Measurements from ENCODE around the gene CBX7. TPM values are rescaled to one million over a fixed set of nuclear protein-coding genes. Genes with fewer than 3 reads are reported as not detected.
"Not testable (repeated sequence)": the region's sequence is repeated elsewhere in the genome, so short reads cannot be mapped to it uniquely, and the experiment has no call there.

The CBX7 gene
- total RNA-seq, 2 donors from 2014 or later: 54.5 to 63.7 TPM

- intact Hi-C loops (cut with DNase I): loop anchor here in 1 of 2 donors (10.0 kb wide), 1 partner anchor 59 kb away; no protein-coding TSS in a partner anchor
- ATAC-seq (peak; percentile 56 to 74), DNase-seq (peak; percentile 87)
These were observed 23.7 kb upstream of the CBX7 start for GRCh38 chr22:39176143-39176713.

DNA sequence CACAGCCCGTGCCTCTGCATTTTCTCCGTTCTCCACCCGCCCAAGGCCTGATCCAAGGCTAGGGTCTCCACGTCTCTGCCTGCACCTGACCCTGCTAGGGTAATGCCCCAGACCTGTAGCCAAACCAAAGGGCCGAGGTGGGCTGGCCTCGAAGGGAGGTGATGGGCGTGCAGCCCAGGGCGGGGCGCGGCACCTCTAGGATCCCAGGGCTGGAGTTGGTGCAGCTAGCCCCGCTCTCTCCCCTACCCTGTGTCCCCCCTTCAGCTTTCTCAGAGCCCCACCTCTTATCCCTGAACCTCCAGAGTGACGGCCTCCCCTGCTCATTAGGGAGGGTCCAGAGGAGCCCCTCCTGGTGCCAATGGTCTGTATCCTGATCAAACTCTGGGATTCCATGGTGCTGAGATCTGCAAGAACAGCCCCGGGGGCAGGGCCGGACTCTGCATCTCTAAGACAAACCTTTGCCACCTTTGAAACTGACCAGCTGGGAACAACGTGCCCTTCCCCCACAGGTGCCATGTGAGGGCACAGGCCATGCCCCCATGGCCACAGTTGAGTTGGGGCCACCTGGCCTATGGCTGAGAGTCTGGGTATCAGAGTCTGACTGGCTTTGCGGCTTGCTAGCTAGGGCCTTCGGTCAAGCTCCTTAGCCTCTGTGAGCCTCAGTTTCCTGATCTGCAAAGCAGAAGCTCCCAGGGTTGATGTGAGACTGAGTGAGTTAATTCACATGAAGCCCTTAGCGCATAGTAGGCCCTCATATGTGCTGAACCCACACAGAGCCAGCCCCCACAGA lies 23.1 kb upstream of the CBX7 start:
- ATAC-seq: peak in 1 of 2 donors; percentile 2
- no peak for DNase-seq
- intact Hi-C loops (cut with DNase I): loop anchor here in 1 of 2 donors (10.0 kb wide), 1 partner anchor 59 kb away; no protein-coding TSS in a partner anchor

DNA sequence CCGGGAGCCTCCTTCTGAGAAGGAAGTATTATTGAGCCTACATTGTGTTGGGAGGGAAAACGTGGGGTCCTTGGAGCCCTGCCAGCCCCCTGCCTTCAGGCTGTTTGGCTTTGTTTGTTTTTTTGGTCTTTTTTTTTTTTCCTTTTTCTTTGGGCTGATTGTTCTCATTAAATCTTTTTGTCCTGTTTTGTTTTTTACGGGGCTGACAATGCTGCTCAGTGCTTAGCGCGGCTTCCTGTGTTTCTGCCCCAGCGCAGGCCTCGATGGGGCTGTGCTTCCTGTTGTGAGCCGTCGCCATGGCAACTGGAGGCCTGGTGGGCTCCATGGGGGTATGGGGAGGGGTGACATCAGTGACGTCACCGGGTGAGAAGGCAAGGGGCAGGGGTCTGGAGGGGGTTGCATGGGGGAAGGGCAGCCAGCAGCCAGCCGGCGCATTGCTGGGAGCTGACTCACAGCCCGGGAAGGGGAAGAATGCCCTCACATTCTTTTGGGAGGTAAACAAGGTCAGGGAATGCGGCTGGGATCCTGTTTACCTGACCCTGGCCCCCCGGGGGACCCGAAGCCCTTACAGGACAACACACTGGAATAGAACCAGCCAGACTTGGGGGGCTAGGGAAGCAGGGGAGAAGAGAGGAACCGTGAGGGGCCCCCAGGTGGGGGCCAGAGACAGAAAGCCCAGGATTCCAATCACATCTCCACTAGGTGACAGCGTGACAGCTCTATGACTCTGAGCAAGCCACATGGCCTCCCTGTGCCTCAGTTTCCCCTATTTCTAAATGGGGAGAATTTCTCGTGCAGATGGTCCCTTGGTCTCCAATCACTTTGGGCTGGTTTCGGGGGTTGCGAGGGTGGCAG lies 22.2 kb upstream of the CBX7 start:
- intact Hi-C loops (cut with DNase I): loop anchor here in 1 of 2 donors (5.0 to 10.0 kb wide), 2 partner anchors 60 to 133 kb away; no protein-coding TSS in a partner anchor
- DNase-seq: peak; percentile 91
- peak; percentile 60 to 66 for ATAC-seq

GRCh38 chr22:39173787-39174497 lies 21.5 kb upstream of the CBX7 start:
- DNase-seq (no peak), ATAC-seq (no peak)
- intact Hi-C loops (cut with DNase I): loop anchor here in 1 of 2 donors (5.0 to 10.0 kb wide), 2 partner anchors 61 to 133 kb away; no protein-coding TSS in a partner anchor

DNA sequence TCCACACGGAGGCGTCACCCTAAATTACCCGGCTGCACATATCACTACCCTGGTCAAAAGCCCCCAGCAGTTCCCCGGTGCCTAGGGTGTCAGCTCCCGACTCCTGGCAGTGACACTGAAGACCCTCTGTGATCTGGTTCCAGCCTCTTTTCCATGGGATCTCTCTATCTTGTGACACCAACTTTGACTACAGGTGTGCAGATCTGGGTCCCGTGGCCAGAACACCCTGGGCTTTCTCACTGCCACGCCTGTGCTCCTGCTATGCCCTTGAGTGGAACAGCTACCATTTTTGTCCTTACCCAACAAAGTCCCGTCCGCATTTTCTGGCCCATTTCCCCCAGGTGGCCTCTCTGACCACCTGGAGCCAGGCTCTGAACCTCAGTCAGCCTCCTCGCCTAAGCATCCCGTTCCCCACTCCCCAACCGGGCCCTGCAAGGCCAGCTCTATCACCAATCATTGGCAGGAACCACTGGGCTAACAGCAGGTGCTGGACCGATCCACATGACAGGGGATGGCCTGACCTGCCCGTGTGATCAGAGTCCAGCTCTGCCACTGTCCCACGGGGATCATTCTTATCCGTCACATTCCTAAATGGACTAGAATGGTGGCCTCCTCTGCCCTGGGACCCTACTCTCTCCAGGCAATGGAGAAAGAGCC lies 20.7 kb upstream of the CBX7 start:
- DNase-seq: no peak
- intact Hi-C loops (cut with DNase I): loop anchor here in 1 of 2 donors (5.0 to 10.0 kb wide), 2 partner anchors 62 to 134 kb away; no protein-coding TSS in a partner anchor
- no peak for ATAC-seq

DNA sequence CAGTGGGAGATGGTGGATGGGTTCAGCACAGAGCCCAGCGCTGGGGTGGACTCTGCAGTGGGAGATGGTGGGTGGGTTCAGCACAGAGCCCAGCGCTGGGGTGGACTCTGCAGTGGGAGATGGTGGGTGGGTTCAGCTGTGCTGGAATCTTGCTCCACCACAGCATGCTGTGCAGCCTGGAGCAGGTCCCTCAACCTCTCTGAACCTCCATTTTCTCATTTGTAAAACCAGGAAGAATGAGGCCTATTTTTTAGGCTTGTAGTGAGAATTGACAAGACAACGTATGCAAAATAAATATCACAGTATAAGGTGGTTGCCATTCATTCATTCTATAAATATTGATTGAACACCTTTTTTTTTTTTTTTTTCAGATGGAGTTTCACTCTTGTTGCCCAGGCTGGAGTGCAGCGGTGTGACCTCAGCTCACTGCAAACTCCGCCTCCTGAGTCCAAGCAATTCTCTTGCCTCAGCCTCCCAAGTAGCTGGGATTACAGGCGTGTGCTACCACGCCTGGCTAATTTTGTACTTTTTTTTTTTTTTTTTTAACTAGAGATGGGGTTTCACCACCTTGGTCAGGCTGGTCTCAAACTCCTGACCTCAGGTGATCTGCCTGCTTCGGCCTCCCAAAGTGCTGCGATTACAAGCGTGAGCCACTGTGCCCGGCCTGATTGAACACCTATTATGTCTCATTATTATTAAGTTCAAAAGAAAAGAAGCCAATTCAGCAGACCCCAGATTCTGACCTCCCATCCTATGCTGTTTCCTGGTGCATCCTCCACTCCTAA lies 20.0 kb upstream of the CBX7 start:
- ATAC-seq, DNase-seq: not testable (repeated sequence)
- intact Hi-C loops (cut with DNase I): loop anchor here in 1 of 2 donors (5.0 to 10.0 kb wide), 2 partner anchors 62 to 135 kb away; no protein-coding TSS in a partner anchor

GRCh38 chr22:39171623-39172264 lies 19.3 kb upstream of the CBX7 start:
- no peak for DNase-seq
- intact Hi-C loops (cut with DNase I): loop anchor here (2.0 to 10.0 kb wide), 3 partner anchors 63 to 145 kb away; no protein-coding TSS in a partner anchor

DNA sequence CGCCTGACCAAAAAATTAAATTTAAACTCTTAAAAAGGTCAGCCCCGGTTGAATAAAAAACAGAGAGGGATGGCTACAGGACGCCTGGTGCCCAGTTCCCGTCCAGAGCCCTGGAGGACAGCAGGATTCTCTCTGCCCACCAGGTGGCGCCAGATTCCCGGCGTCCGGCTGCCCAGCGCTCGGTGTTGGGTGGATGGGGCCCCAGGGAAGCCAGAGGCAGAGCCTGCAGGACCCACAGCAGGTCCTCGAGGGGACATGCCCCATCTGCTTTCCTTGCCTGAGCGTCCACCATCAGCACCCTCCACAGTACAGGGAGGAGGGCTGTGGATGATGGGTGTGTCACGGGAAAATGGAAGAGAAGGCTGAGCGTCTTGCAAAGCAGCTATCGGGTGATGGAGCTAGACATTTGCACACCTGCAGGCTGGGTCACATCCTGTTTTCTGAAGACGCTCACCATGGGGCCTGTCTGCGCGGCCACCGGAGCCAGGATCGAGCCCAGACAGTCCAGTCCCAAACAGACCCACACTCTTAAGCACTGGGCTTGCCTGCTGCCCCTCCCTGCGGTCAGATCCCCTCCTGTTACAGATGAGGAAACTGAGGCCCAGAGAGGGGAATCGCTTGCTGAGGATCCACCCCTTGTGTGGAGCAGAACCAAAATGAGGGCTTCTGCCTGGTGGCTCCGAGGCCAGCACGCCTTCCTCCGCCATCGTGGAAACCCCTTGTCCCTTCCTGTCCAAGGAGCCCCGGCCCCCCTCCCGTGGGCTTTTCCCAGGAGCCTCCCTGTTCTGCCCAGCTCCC lies 18.5 kb upstream of the CBX7 start:
- ATAC-seq (peak; percentile 81 to 88), DNase-seq (peak; percentile 88)
- intact Hi-C loops (cut with DNase I): loop anchor here (2.0 to 10.0 kb wide), 3 partner anchors 64 to 146 kb away; no protein-coding TSS in a partner anchor

More at GRCh38 chr22:39171623-39172264, 19.3 kb upstream of the CBX7 start:
- ATAC-seq: no peak

DNA sequence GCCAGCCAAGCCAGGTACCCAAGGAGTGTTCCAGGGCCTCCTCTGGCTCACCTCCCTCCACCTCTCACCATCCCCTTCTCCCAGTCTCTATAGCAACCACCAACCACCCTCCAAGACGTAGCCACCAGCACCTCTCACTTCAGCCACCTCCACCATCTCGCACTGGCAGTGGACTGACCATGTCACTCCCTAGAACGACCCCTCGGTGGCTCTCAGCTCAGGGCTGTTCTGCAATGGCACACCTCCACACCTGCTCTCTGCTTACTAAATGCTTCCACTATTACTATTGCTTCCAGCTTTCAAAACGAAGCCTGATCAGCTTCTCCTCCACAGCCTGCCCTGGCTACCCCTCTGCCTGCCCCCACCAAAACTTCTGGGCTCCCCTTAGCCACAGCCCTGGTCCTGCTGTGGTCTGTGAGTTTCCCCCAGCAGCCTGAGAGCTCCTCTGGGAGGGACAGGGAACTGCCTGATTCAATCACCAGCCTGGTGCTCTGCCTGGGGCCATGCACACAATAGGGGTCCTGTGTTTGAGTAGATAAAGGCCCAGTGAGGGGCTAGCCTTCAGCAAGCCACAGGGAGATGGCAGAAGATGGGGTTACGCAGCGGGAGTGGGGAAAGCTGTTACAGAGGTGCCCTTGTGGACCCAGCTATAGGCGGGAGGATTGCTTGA lies 17.5 kb upstream of the CBX7 start:
- intact Hi-C loops (cut with DNase I): loop anchor here (2.0 to 10.0 kb wide), 3 partner anchors 65 to 147 kb away; no protein-coding TSS in a partner anchor
- ATAC-seq: no peak

DNA sequence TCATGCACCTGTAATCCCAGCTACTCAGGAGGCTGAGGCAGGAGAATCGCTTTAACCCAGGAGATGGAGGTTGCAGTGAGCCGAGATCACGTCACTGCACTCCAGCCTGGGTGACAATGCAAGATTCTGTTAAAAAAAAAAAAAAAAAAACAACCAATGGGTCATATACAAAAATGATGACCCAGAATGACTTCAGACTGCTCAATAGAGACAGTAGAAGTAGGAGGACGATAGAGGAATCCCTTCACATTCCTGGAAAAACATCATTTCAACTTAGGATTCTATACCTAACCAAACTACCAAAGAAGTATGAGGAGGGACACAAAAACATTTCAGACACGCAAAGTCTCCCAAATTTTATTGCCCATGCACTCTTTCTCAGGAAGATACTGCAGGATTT lies 14.1 kb upstream of the CBX7 start:
- no peak for ATAC-seq
- DNase-seq: no peak
- intact Hi-C loops (cut with DNase I): no loop called here

More for the DNA sequence above, 17.5 kb upstream of the CBX7 start:
- no peak for DNase-seq

GRCh38 chr22:39156093-39156492 lies 3.6 kb upstream of the CBX7 start:
- ATAC-seq; DNase-seq; intact Hi-C loops (cut with DNase I): not testable (repeated sequence)

GRCh38 chr22:39155421-39155820 lies 2.9 kb upstream of the CBX7 start:
- DNase-seq (no peak), ATAC-seq (no peak)
- intact Hi-C loops (cut with DNase I): no loop called here

DNA sequence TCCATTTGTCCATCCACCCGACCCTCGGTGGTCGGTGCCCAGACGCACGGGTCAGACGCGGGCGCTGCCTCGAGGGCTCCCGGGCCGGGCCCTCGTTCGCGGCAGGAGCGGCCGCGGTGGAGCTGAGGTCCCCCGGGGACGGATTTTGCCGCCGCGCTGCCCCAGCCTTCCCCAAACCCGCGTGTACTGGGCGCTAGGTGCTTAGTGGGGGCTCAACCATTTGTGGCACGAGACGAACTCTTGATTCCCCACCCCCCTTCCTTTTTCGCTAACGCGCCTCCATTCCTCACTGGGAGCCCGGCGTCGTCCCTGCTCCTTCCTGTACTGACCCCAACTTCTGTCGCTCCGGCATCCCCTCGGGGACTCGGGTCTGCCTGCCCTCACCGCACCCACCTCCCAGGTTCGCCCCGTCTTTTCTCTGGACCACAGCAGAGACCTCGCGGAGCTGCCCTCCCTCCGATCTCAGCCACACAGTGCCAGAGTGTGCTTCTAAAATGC lies 789 bp upstream of the CBX7 start:
- DNase-seq: no peak
- peak; percentile 0 to 15 for ATAC-seq
- intact Hi-C loops (cut with DNase I): loop anchor here in 1 of 2 donors (5.0 kb wide), 1 partner anchor 164 kb away; the partner anchor contains the start of gene RPL3

DNA sequence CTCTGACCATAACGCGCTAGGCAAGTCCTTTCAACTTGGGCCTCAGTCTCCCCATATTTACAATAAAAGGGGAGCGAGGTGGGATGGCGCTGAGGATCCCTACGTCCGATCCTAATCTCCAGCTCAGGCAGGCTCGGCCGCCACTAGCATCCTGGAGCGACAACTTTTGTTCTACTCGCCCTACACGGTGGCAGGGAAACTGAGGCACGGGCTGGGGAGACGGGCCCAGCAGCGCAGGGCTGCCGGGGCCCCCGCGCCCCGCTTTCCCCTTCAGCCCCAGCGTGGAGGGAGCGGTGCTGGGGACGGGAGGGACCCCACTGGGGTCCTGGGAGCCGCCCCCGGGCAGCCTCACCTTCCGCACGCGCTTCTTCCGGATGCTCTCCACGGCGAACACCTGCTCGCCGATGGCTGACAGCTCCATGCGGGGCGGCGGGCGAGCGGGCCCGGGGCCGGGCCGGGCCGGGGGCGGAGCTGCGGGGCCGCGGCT lies 413 bp downstream of the CBX7 start:
- no peak for ATAC-seq
- intact Hi-C loops (cut with DNase I): loop anchor here in 1 of 2 donors (5.0 kb wide), 1 partner anchor 165 kb away; the partner anchor contains the start of gene RPL3

More for the DNA sequence above, 413 bp downstream of the CBX7 start:
- DNase-seq: no peak
